Measurements from ENCODE around the gene MRPL27.

MRPL27 gene

DNA sequence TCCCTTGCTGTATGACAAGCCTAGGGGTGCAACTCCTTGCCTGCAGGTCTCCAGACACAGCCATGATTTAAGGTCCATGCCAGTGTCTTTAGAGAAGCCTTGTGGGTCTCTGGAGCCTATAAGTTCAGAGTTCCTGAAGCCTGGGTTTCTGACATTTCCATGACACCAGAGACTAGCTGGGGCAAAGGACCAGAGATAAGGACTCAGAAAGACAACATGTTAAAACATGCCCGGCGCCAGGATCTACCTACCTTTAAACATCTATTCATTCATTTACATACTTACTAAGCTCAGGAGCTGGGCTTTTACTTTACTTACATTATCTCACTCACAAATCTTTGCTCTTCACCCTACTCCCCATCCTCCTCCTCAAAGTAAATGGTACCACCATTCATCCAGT, 1.5 kb downstream of the MRPL27 start:
- Histone ChIP-seq H3K4me3 (ENCODE audit: low read depth, low read length) (no peak overlapping the region), H3K9me3 (ENCODE audit: severe bottlenecking) (no peaks in the 10 kb centered on the region), H3K27ac (peak overlapping the region; percentile 48), H3K27me3 (ENCODE audit: insufficient read depth, low read depth, severe bottlenecking) (no peaks in the 10 kb centered on the region), H3K36me3 (peaks cover 57% of the 10 kb centered on the region)
- DNase-seq = no peak
- no peak for TF ChIP-seq CTCF (IDR thresholded peaks at IDR 0.05; ENCODE audit: low read depth, low read length)

GRCh38 chr17:50370052-50370451, 2.9 kb downstream of the MRPL27 start:
- no peak overlapping the region for H3K27ac ChIP-seq
- DNase-seq = no peak
- no peak for TF ChIP-seq CTCF (IDR thresholded peaks at IDR 0.05; ENCODE audit: low read depth, low read length)
- H3K36me3 ChIP-seq = peaks cover 68% of the 10 kb centered on the region
- no peak overlapping the region for H3K4me3 ChIP-seq (ENCODE audit: low read depth, low read length)
- H3K27me3 ChIP-seq (ENCODE audit: insufficient read depth, low read depth, severe bottlenecking) = no peaks in the 10 kb centered on the region
- no peaks in the 10 kb centered on the region for H3K9me3 ChIP-seq (ENCODE audit: severe bottlenecking)

GRCh38 chr17:50367401-50367800, 5.6 kb downstream of the MRPL27 start:
- no peak for DNase-seq
- Histone ChIP-seq H3K9me3 (ENCODE audit: severe bottlenecking) (no peaks in the 10 kb centered on the region), H3K27ac (no peak overlapping the region), H3K36me3 (peaks cover 69% of the 10 kb centered on the region), H3K27me3 (ENCODE audit: insufficient read depth, low read depth, severe bottlenecking) (no peaks in the 10 kb centered on the region), H3K4me3 (ENCODE audit: low read depth, low read length) (no peak overlapping the region)
- TF ChIP-seq CTCF (IDR thresholded peaks at IDR 0.05; ENCODE audit: low read depth, low read length) = no peak

DNA sequence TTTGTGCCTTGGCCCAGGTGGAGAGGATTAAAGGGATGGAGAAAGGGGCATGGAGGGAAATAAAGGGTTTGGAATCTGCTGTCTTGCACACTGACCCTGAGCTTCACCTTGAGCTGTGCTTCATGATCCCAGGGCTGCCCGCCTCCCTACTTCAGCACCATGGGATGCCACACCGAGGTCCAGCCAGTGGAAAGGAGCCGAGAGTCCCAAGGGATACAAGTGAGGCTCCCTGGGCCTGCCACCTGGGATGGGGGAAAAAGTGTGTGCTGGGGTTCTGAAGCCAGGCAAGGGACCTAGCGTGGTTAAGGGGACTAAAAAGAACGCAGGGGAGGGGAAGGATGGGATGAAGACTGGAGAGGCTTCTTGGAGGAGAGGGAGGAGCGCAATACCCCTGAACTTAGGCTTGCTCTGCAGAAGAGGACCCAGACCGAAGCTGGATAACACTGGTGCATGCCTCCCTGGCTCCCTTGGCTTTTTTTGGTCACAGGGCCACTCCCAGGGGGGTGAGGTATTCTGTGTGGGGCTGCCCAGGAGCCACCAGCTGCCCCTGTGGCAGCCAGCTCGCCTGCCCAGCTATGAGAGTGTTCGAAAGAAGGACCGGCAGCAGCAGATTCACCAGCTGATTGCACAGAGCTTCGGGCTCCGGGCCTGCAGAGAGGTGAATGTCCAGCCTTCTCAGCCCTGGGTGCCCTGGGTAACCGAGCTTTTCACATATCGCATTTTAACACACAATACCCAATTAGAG, 7.2 kb downstream of the MRPL27 start:
- Histone ChIP-seq H3K36me3 (peaks cover 59% of the 10 kb centered on the region), H3K9me3 (ENCODE audit: severe bottlenecking) (no peaks in the 10 kb centered on the region), H3K4me3 (ENCODE audit: low read depth, low read length) (no peak overlapping the region), H3K27ac (no peak overlapping the region), H3K27me3 (ENCODE audit: insufficient read depth, low read depth, severe bottlenecking) (no peaks in the 10 kb centered on the region)
- DNase-seq = no peak
- TF ChIP-seq CTCF (IDR thresholded peaks at IDR 0.05; ENCODE audit: low read depth, low read length) = no peak

DNA sequence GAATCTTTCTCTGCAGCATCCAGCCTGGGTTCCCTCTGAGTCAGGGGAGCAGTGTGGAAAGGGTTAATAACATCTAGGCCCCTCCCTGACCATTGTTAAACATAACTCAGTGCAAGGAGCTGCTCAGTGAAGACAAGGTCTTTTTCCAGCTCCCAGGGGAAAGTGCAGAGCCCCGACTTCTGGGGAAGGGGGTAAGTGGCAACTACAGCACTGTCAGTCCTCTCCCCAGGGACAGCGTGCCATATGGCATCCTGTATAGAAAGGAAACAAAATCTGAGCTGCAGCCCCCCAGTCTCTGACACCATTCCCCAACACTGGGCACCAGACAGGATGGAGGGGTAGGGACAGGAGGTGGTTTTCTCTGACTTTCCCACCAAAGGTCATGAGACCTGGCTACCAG, 7.8 kb downstream of the MRPL27 start:
- H3K9me3 ChIP-seq (ENCODE audit: severe bottlenecking) = no peaks in the 10 kb centered on the region
- peak overlapping the region; percentile 12; the same call in 1 of the 2 replicates for H3K27ac ChIP-seq
- DNase-seq = no peak
- H3K36me3 ChIP-seq = peaks cover 57% of the 10 kb centered on the region
- H3K27me3 ChIP-seq (ENCODE audit: insufficient read depth, low read depth, severe bottlenecking) = no peaks in the 10 kb centered on the region
- no peak for TF ChIP-seq CTCF (IDR thresholded peaks at IDR 0.05; ENCODE audit: low read depth, low read length)
- no peak overlapping the region for H3K4me3 ChIP-seq (ENCODE audit: low read depth, low read length)

DNA sequence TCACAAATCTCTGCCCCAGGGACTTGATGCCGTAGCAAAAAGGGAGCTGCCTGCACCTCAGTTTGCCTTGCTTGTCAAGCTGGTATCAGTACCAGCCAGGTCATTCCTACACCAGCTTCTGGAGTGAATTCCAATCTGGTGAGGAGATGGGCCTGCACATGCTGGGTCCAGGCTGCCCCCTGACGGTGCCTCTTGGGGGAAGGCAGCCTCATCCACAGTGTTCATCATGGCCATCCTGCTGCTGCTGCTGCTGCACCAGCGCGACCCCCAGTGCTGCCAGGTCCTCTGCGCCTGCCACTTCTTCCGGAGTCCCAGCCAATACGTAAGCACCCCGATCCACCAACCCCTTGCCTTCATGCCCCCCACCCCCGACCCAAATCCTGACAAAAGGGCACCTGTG, 8.3 kb downstream of the MRPL27 start:
- Histone ChIP-seq H3K9me3 (ENCODE audit: severe bottlenecking) (no peaks in the 10 kb centered on the region), H3K4me3 (ENCODE audit: low read depth, low read length) (no peak overlapping the region), H3K36me3 (peaks cover 54% of the 10 kb centered on the region), H3K27ac (no peak overlapping the region), H3K27me3 (ENCODE audit: insufficient read depth, low read depth, severe bottlenecking) (no peaks in the 10 kb centered on the region)
- no peak for DNase-seq
- no peak for TF ChIP-seq CTCF (IDR thresholded peaks at IDR 0.05; ENCODE audit: low read depth, low read length)
